GM21529 (cell line): ENCODE measurements around the gene MPC1.
"Not testable (repeated sequence)": the region's sequence is repeated elsewhere in the genome, so short reads cannot be mapped to it uniquely, and the experiment has no call there.

Source experiments
- ATAC-seq: cut with Tn5 transposase; IDR thresholded peaks from one replicate; pipeline ENCODE4 v1.9.1; 2021; ENCODE audit not compliant: unreplicated experiment

The MPC1 gene

GRCh38 chr6:166348305-166348949 is 34.3 kb downstream of the MPC1 start:
- no peak for ATAC-seq

- ATAC-seq: no peak
Observed at GRCh38 chr6:166346965-166347364, 35.8 kb downstream of the MPC1 start.

DNA sequence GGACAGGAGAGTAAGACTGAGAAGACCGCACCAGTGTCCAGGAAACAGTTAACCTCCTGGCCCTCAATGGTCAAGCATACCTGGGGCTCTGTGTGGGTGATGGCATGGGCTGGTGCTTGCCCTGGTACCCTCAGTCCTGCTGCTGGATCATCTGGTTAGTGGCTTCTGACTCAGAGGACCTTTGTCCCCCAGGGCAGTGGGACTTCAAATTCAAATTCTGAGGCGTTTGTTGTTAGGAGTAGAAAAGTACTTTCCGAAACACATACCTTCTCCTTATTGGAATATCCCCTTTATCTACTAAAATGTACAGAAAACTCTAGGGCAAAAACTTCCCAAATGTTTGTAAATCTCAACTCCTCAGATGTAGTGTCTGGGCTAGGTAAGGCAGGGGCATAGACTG is 36.3 kb downstream of the MPC1 start:
- no peak for ATAC-seq

DNA sequence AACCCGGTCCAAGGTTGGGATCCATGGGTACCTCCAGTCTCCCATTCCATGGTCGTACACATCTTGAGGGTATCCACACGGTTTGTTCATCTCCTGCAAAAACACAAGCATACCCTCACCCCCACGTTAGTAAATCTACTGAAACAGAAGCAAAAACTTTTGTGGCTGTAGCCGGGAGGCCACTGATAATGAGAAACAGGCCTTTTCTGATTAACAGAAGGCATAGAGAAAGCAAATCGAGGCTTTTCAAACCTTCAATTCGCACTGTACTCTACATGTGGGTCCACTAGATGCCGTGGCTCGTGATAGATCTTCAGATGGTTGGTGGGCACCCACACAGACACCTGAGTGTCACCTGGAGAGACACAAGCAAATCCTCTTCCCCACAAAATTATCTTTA is 37.1 kb downstream of the MPC1 start:
- not testable (repeated sequence) for ATAC-seq

- not testable (repeated sequence) for ATAC-seq
Observed at GRCh38 chr6:166344921-166345320, 37.8 kb downstream of the MPC1 start.

GRCh38 chr6:166344240-166344639 is 38.5 kb downstream of the MPC1 start:
- ATAC-seq: no peak

GRCh38 chr6:166343150-166343487 is 39.6 kb downstream of the MPC1 start:
- ATAC-seq: peak; percentile 28

- ATAC-seq: peak; percentile 94
Observed at GRCh38 chr6:166342349-166343149, 40.2 kb downstream of the MPC1 start, which contains the start of gene SFT2D1. Gene SFT2D1 (minus strand): TSS chr6:166342545. CDS start chr6:166342481, 64 bp downstream.

- ATAC-seq: no peak
Observed at GRCh38 chr6:166341977-166342348, 40.8 kb downstream of the MPC1 start.

GRCh38 chr6:166341464-166341863 is 41.3 kb downstream of the MPC1 start:
- ATAC-seq: no peak

DNA sequence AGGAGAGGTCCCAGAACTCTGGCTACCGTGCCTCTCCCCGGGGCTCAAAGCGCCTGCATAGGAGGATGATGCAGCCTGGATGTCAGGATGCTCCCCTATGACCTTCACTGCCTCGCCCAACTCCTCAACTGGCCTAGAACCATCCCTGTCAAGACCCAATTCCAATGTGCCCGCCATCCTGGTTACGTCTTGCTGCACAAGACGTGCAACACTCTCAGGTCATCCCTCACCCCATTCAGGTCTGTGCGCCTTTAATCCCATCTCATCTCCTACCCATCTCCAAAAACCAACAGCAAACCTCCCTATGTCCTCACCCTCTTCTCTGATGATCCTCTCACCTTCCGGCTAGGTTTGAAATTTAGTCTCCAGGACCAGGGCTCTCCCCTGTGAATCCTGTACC is 43.9 kb downstream of the MPC1 start:
- no peak for ATAC-seq

DNA sequence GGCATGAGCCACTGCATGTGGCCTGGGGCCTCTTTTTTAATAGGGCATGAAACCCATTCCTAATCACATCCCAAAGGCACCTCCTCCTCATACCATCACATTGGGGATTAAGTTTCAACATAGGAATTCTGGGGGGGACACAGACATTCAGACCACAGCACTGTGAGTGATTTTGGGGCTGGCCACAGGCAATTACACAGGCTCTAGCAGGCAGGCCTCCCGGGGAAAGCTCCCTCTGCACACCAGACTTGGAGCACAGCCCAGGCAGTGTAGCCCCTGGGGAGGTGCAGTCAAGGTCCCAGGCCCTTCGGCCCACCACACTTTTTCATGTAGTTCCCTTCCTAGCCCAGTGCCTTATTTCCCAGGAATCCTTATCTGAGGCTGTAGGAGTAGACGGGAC is 45.9 kb downstream of the MPC1 start:
- no peak for ATAC-seq

DNA sequence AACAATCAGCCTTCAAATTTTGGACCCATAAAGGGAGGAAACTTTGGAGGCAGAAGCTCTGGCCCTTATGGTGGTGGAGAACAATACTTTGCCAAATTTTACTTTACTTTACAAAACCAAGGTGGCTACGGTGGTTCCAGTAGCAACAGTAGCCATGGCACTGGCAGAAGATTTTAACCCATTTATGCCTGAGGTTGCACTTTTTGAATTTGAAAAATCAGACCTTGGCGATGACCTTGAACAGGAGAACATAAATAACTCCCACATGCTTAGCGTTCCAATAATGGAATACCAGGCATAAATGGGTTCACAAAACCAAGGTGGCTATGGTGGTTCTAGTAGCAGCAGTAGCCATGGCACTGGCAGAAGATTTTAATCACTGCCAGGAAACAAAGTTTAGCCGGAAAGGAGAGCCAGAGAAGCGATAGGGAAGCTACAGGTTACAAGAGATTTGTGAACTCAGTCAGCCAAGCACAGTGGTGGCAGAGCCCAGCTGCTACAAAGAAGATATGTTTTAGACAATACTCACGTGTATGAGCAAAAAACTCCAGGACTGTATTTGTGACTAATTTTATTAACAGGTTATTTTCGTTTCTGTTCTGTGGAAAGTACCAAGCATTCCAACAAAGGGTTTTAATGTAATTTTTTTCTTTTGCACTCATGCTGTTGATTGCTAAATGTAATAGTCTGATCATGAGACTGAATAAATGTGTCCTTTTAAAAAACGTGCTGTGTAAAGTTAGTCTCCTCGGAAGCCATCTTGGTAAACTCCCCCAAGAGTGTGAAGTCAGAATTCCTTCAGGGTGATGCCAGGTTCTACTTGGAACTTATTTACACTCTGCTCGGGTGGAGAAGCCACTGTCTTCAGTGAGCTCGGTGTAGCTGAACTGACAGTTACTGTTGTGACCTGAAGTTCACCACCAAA is 47.1 kb downstream of the MPC1 start:
- ATAC-seq: peak; percentile 36

GRCh38 chr6:166334878-166335277 is 47.9 kb downstream of the MPC1 start:
- ATAC-seq: no peak

DNA sequence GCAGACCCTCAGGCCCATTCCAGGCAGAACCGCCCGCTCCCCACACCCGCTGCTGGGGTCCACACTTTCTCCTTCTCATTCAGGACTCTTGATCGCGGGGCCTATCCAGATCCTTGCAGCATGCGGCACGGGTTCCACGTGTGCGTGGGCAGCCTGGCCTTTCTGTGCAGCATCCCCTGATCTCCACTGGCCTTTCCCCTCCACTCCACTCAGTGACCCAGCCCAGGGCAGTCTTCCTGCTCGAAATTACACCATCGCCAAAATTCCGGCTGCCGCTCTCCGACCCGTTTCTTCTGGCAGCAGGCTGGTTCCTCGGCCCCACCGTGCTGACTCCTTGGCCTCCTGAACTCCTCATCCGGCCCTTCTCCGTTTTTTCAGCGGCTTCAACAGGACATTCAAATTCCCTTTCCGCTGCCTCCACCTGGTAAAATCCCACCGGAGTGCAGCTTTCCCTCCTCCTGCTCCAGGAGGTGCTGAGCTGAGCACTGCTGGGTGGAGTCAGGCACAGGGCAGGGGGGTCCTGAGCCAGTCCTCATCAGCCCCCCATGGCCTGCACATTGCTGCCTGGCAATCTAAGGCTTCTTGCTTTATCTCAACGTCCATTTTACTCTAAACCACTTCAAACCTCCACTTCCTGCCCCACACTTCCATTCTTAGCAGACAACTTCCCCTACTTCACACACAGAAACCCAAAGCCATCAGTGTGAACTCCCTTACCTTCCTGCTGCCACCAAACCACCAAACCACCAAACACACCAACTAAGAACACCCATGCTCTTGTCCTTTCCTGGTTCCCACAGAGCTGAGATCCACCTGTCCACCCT is 49.4 kb downstream of the MPC1 start:
- ATAC-seq: peak; percentile 81

GRCh38 chr6:166331503-166332415 is 51.0 kb downstream of the MPC1 start:
- ATAC-seq: no peak

DNA sequence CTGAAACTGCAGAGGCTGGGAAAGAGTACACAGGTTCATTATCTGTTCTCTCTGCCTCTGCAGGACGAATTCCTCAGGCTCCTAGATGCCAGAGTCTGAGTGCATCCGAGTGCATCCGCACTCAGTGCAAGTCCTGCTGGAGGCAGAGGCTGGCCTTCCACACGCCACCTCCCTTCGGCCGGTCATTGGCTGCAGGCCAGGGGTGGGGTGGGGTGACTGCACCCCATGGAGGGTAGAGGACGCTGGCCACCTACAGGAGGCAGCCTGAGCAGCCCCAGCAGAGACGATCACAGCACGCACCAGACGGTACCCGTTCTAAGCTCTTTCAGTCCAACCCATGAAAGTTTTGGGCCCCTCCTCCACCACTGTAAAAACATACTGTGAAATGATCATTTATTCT is 52.1 kb downstream of the MPC1 start:
- ATAC-seq: no peak

- ATAC-seq: peak; percentile 93
Observed at GRCh38 chr6:166325383-166326042, 57.2 kb downstream of the MPC1 start.

- no peak for ATAC-seq
Observed at GRCh38 chr6:166323395-166323794, 59.3 kb downstream of the MPC1 start.
